Duodenal mucosa (tissue), 2 donors: ENCODE measurements around the gene SLC9A7.

Source experiments
- H3K27ac ChIP-seq: one replicate; pipeline ENCODE4 v1.7.0; 2013; ENCODE audit warnings: low read depth, low read length
- H3K27me3 ChIP-seq, 2 donors: one replicate each; pipeline ENCODE4 v1.7.0; 2013; ENCODE audit warnings: low read length in 2 of 2, control low read depth in 1 of 2; ENCODE audit not compliant: insufficient read depth in 2 of 2, control insufficient read depth in 1 of 2
- H3K36me3 ChIP-seq, 2 donors: one replicate each; pipeline ENCODE4 v1.7.0; 2013; ENCODE audit warnings: low read length in 2 of 2, control low read depth in 1 of 2; ENCODE audit not compliant: insufficient read depth in 2 of 2, control insufficient read depth in 1 of 2
- H3K4me1 ChIP-seq, 2 donors: one replicate each; pipeline ENCODE4 v1.7.0; 2013; ENCODE audit warnings: low read length in 2 of 2, control low read depth in 1 of 2; ENCODE audit not compliant: insufficient read depth in 2 of 2, control insufficient read depth in 1 of 2
- H3K4me3 ChIP-seq, 2 donors: one replicate each; pipeline ENCODE4 v1.7.0; 2013; ENCODE audit warnings: low read length in 2 of 2, low read depth in 1 of 2
- H3K9ac ChIP-seq, 2 donors: one replicate each; pipeline ENCODE4 v1.7.0; 2013; ENCODE audit warnings: low read length in 2 of 2, low read depth in 1 of 2
- H3K9me3 ChIP-seq, 2 donors: one replicate each; pipeline ENCODE4 v1.7.0; 2013; ENCODE audit warnings: low read length in 2 of 2, control low read depth in 1 of 2; ENCODE audit not compliant: control insufficient read depth in 1 of 2

Gene SLC9A7

GRCh38 chrX:46634577-46634976 lies 124.3 kb downstream of the SLC9A7 start:
- Histone ChIP-seq H3K9me3 (no peaks in the 10 kb centered on the region), H3K4me3 (no peak overlapping the region), H3K4me1 (peaks cover 0 to under 1% of the 10 kb centered on the region in 2 donors), H3K27me3 (no peaks in the 10 kb centered on the region), H3K27ac (no peak overlapping the region), H3K9ac (no peak overlapping the region), H3K36me3 (no peaks in the 10 kb centered on the region)

DNA sequence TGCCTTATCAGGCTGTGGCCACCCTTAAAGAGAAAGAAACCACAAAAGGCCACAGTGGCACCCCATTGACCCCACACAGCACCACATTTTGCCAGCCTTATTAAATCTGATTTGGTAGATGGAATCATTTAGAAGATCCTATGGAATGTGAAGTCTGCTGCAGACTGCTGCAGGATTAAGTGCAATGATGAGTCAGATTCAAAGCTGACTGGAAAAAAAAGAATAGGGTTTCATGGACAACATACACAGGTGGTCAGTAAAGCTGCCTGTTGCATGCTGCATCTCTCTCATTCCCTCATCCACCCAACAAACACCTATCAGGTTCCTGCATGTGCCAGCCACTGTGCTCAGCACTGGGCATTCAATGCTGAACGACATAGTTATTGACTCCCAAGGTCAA lies 128.8 kb downstream of the SLC9A7 start:
- no peak overlapping the region for H3K9ac ChIP-seq
- H3K36me3 ChIP-seq, result no peaks in the 10 kb centered on the region
- no peak overlapping the region for H3K4me3 ChIP-seq
- no peaks in the 10 kb centered on the region for H3K27me3 ChIP-seq
- no peaks in the 10 kb centered on the region for H3K9me3 ChIP-seq
- H3K27ac ChIP-seq, result no peak overlapping the region
- H3K4me1 ChIP-seq, result peaks cover 8 to 9% of the 10 kb centered on the region in 2 donors

- no peaks in the 10 kb centered on the region for H3K9me3 ChIP-seq
- H3K4me1 ChIP-seq, result peaks cover 8 to 9% of the 10 kb centered on the region in 2 donors
- no peaks in the 10 kb centered on the region for H3K27me3 ChIP-seq
- no peaks in the 10 kb centered on the region for H3K36me3 ChIP-seq
- no peak overlapping the region for H3K4me3 ChIP-seq
- no peak overlapping the region for H3K9ac ChIP-seq
- peak overlapping the region; percentile 3 for H3K27ac ChIP-seq
Observed at GRCh38 chrX:46628460-46629371, 130.2 kb downstream of the SLC9A7 start.

GRCh38 chrX:46627711-46628419 lies 131.1 kb downstream of the SLC9A7 start:
- Histone ChIP-seq H3K9ac (no peak overlapping the region), H3K4me1 (peaks cover 8 to 9% of the 10 kb centered on the region in 2 donors), H3K36me3 (no peaks in the 10 kb centered on the region), H3K4me3 (no peak overlapping the region), H3K9me3 (no peaks in the 10 kb centered on the region), H3K27ac (no peak overlapping the region), H3K27me3 (no peaks in the 10 kb centered on the region)

DNA sequence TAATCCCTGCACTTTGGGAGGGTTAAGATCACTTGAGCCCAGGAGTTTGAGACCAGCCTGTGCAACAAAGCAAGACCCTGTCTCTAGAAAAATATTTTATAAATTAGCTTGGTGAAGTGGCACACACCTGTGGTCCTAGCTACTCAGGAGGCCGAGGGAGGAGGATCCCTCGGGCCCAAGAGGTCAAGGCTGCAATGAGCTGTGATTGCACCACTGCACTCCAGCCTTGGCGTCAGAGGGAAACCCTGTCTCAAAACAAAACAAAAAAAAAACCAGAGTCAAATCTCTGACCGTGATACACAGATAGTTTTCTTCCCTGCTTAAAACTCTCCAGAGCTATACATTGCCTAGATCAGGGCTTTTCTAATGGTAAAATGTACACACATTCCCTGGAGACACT lies 131.9 kb downstream of the SLC9A7 start:
- Histone ChIP-seq H3K27me3 (no peaks in the 10 kb centered on the region), H3K27ac (no peak overlapping the region), H3K9me3 (no peaks in the 10 kb centered on the region), H3K9ac (no peak overlapping the region), H3K36me3 (no peaks in the 10 kb centered on the region), H3K4me3 (no peak overlapping the region), H3K4me1 (peaks cover 8 to 9% of the 10 kb centered on the region in 2 donors)

DNA sequence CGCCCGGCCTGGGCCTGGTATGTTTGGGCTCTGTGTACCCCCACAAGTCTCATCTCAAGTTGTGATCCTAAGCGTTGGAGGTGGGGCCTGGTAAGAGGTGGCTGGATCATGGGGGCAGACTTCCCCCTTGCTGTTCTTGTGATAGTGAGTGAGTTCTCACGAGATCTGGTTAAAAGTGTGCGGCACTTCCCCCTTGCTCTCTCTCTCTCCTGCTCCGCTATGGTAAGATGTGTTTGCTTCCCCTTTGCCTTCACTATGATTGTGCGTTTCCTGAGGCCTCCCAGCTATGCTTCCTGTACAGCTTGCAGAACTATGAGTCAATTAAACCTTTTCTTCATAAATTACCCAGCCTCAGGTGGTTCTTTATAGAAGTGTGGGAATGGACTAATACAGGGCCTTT lies 132.4 kb downstream of the SLC9A7 start:
- H3K36me3 ChIP-seq, result no peaks in the 10 kb centered on the region
- no peak overlapping the region for H3K27ac ChIP-seq
- H3K4me3 ChIP-seq, result no peak overlapping the region
- no peak overlapping the region for H3K9ac ChIP-seq
- no peaks in the 10 kb centered on the region for H3K27me3 ChIP-seq
- no peaks in the 10 kb centered on the region for H3K9me3 ChIP-seq
- peaks cover 8 to 9% of the 10 kb centered on the region in 2 donors for H3K4me1 ChIP-seq

GRCh38 chrX:46624090-46624786 lies 134.7 kb downstream of the SLC9A7 start:
- Histone ChIP-seq H3K4me1 (peaks cover 4 to 9% of the 10 kb centered on the region in 2 donors), H3K27me3 (no peaks in the 10 kb centered on the region), H3K9ac (no peak overlapping the region), H3K27ac (no peak overlapping the region), H3K4me3 (no peak overlapping the region), H3K36me3 (no peaks in the 10 kb centered on the region), H3K9me3 (no peaks in the 10 kb centered on the region)

DNA sequence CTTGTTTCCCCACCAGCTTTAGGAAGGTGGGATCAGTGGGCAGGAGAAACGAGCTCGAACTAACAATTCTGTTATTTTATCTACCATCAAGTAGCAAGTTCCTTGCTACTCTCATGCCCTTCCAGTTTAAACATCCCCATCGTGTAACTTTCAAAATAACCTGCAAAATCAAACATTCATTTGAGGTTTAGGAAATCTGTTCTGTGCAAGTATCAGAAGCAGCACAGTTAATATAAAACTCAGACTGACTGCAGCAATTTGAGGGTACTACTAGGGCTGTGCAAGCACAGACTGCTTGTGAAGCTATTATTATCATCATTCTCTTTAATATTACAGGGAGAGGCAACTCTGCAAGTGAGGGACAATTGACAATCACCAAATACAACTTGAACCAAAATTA lies 137.3 kb downstream of the SLC9A7 start:
- Histone ChIP-seq H3K27ac (no peak overlapping the region), H3K27me3 (no peaks in the 10 kb centered on the region), H3K9ac (no peak overlapping the region), H3K4me1 (no peaks in the 10 kb centered on the region), H3K4me3 (no peak overlapping the region), H3K36me3 (no peaks in the 10 kb centered on the region), H3K9me3 (no peaks in the 10 kb centered on the region)

- H3K9me3 ChIP-seq, result no peaks in the 10 kb centered on the region
- H3K4me1 ChIP-seq, result no peaks in the 10 kb centered on the region
- H3K4me3 ChIP-seq, result no peak overlapping the region
- no peak overlapping the region for H3K9ac ChIP-seq
- no peaks in the 10 kb centered on the region for H3K36me3 ChIP-seq
- H3K27ac ChIP-seq, result no peak overlapping the region
- no peaks in the 10 kb centered on the region for H3K27me3 ChIP-seq
Observed at GRCh38 chrX:46620505-46620904, 138.4 kb downstream of the SLC9A7 start.

DNA sequence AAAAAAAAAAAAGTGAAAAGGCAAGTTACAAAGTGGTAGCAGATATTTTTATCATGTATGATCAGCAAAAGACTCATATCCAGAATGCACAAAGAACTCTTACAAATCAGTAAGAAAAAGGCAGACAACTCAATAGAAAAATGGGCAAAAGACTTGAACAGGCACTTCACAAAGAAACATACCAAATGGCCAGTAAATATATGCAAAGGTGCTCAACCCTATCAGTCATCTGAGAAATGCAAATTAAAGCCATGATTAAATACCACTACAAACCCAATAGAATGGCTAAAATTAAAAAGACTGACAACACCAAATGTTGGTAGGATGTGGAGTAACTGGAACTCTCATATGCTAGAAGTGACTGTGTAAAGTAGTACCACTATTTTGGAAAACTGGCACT lies 140.0 kb downstream of the SLC9A7 start:
- no peaks in the 10 kb centered on the region for H3K4me1 ChIP-seq
- no peak overlapping the region for H3K27ac ChIP-seq
- no peaks in the 10 kb centered on the region for H3K27me3 ChIP-seq
- H3K9me3 ChIP-seq, result no peaks in the 10 kb centered on the region
- H3K36me3 ChIP-seq, result no peaks in the 10 kb centered on the region
- no peak overlapping the region for H3K9ac ChIP-seq
- H3K4me3 ChIP-seq, result no peak overlapping the region
